ENCODE data around the gene PLA2R1.

Gene PLA2R1

GRCh38 chr2:160052531-160052930 lies 9.9 kb downstream of the PLA2R1 start:
- Histone ChIP-seq H3K79me2 (ENCODE audit: control insufficient read depth, low read length) (no peaks in the 10 kb centered on the region), H3K36me3 (ENCODE audit: control insufficient read depth, low read length) (no peaks in the 10 kb centered on the region), H3K9me3 (ENCODE audit: control insufficient read depth, insufficient read depth, low read length) (no peaks in the 10 kb centered on the region), H3K27ac (ENCODE audit: low read depth, low read length) (no peak overlapping the region), H3F3A (ENCODE audit: control insufficient read depth, insufficient read depth) (no peaks in the 10 kb centered on the region), H3K27me3 (ENCODE audit: control insufficient read depth, low read length) (peaks cover 11% of the 10 kb centered on the region), H3K4me3 (ENCODE audit: low read length) (no peak overlapping the region), H3K4me2 (ENCODE audit: low read length) (no peak overlapping the region), H3K9me2 (replicated peaks; ENCODE audit: control insufficient read depth, low read length) (no peaks in the 10 kb centered on the region), H4K20me1 (ENCODE audit: control insufficient read depth, insufficient read depth, low read depth, low read length) (no peaks in the 10 kb centered on the region), H3K4me1 (ENCODE audit: control insufficient read depth, low read length) (no peaks in the 10 kb centered on the region)
- TF ChIP-seq CTCF (IDR thresholded peaks at IDR 0.05; ENCODE audit: low read depth, low read length, poor library complexity, severe bottlenecking) (no peak), EZH2phosphoT487 (IDR thresholded peaks at IDR 0.05; ENCODE audit: borderline replicate concordance, low read length) (no peak)

GRCh38 chr2:160051371-160051800 lies 11.0 kb downstream of the PLA2R1 start:
- no peak overlapping the region for H3K4me3 ChIP-seq (ENCODE audit: low read length)
- H3K9me2 ChIP-seq (replicated peaks; ENCODE audit: control insufficient read depth, low read length), result no peaks in the 10 kb centered on the region
- H3K79me2 ChIP-seq (ENCODE audit: control insufficient read depth, low read length), result no peaks in the 10 kb centered on the region
- no peaks in the 10 kb centered on the region for H3K36me3 ChIP-seq (ENCODE audit: control insufficient read depth, low read length)
- no peaks in the 10 kb centered on the region for H3K4me1 ChIP-seq (ENCODE audit: control insufficient read depth, low read length)
- no peaks in the 10 kb centered on the region for H3K9me3 ChIP-seq (ENCODE audit: control insufficient read depth, insufficient read depth, low read length)
- H3K27ac ChIP-seq (ENCODE audit: low read depth, low read length), result no peak overlapping the region
- no peak for TF ChIP-seq CTCF (IDR thresholded peaks at IDR 0.05; ENCODE audit: low read depth, low read length, poor library complexity, severe bottlenecking)
- TF ChIP-seq EZH2phosphoT487 (IDR thresholded peaks at IDR 0.05; ENCODE audit: borderline replicate concordance, low read length), result no peak
- H3K27me3 ChIP-seq (ENCODE audit: control insufficient read depth, low read length), result peaks cover 11% of the 10 kb centered on the region
- H3F3A ChIP-seq (ENCODE audit: control insufficient read depth, insufficient read depth), result no peaks in the 10 kb centered on the region
- H3K4me2 ChIP-seq (ENCODE audit: low read length), result no peak overlapping the region
- no peaks in the 10 kb centered on the region for H4K20me1 ChIP-seq (ENCODE audit: control insufficient read depth, insufficient read depth, low read depth, low read length)

- TF ChIP-seq CTCF (IDR thresholded peaks at IDR 0.05; ENCODE audit: low read depth, low read length, poor library complexity, severe bottlenecking) (no peak), EZH2phosphoT487 (IDR thresholded peaks at IDR 0.05; ENCODE audit: borderline replicate concordance, low read length) (no peak)
- no peak overlapping the region for H3K4me2 ChIP-seq (ENCODE audit: low read length)
- H3K27ac ChIP-seq (ENCODE audit: low read depth, low read length), result no peak overlapping the region
- H4K20me1 ChIP-seq (ENCODE audit: control insufficient read depth, insufficient read depth, low read depth, low read length), result no peaks in the 10 kb centered on the region
- no peaks in the 10 kb centered on the region for H3K9me2 ChIP-seq (replicated peaks; ENCODE audit: control insufficient read depth, low read length)
- no peaks in the 10 kb centered on the region for H3K4me1 ChIP-seq (ENCODE audit: control insufficient read depth, low read length)
- no peaks in the 10 kb centered on the region for H3K79me2 ChIP-seq (ENCODE audit: control insufficient read depth, low read length)
- H3F3A ChIP-seq (ENCODE audit: control insufficient read depth, insufficient read depth), result no peaks in the 10 kb centered on the region
- H3K27me3 ChIP-seq (ENCODE audit: control insufficient read depth, low read length), result peaks cover 11% of the 10 kb centered on the region
- H3K9me3 ChIP-seq (ENCODE audit: control insufficient read depth, insufficient read depth, low read length), result no peaks in the 10 kb centered on the region
- no peaks in the 10 kb centered on the region for H3K36me3 ChIP-seq (ENCODE audit: control insufficient read depth, low read length)
- H3K4me3 ChIP-seq (ENCODE audit: low read length), result no peak overlapping the region
These were observed 12.3 kb downstream of the PLA2R1 start for GRCh38 chr2:160050147-160050546.
